ENCODE measurements around the gene MEFV. TPM values are rescaled to one million over a fixed set of nuclear protein-coding genes. Genes with fewer than 3 reads are reported as not detected.

MEFV gene
- total and polyA plus RNA-seq, 2 of the 13 experiments (the other 11 are each of a cell fraction or from before 2014, with no cell fraction given) = 0.22 TPM; not detected in 1

DNA sequence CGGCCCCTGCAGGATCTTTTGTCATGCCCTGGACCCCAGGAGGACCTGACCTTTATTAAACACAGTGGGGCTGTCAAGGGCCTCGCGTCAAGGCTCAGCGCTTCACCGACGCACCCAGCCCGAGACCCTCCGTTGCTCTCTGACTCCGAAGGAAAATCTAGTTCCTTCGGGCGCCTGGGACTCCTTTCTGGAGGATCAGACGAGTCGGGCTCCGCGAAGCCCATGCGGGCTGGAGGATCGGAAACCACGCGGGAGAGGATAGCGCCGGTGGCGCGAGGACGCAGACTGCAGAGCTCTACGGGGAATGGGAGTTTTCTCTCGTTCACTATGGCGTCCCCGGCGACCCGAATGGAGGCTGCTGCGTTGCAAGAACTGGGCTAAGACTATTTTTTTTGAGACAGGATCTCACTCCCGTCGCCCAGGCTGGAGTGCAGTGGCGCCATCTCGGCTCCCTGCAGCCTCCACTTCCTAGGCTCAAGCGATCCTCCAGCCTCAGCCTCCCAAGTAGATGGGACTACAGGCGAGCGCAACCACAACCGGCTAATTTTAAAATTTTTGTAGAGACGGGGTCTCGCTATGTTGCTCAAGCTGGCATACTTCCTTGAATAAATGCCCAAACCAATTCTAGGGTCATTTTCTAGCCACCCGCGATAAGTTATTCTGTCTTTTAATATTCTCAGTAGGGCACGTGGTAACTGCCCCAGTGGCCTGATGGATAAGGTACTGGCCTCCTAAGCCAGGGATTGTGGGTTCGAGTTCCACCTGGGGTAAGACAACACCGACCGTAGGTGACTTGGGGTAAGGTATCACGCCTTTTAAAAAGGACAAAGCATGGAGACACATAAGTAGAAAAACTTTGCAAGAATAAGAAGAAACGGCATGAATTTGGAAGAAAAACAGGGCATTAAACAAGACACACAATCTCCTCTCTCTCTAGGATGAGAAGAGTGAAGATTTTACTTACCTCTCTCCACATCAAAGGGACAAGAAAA, 62.9 kb downstream of the MEFV start (continued):
- TF ChIP-seq, protein P1, sequence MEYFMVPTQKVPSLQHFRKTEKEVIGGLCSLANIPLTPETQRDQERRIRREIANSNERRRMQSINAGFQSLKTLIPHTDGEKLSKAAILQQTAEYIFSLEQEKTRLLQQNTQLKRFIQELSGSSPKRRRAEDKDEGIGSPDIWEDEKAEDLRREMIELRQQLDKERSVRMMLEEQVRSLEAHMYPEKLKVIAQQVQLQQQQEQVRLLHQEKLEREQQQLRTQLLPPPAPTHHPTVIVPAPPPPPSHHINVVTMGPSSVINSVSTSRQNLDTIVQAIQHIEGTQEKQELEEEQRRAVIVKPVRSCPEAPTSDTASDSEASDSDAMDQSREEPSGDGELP (IDR thresholded peaks at IDR 0.05; ENCODE audit: borderline replicate concordance, low read depth) = no peak
- TF ChIP-seq REST (IDR thresholded peaks at IDR 0.05; ENCODE audit: borderline replicate concordance in 1 of 2, low read depth in 1 of 2, low read length in 2 of 2) = no peak
- TF ChIP-seq ZNF567 (CRISPR knock-in tag; IDR thresholded peaks at IDR 0.05; ENCODE audit: borderline replicate concordance) = no peak
- TF ChIP-seq, protein P2, sequence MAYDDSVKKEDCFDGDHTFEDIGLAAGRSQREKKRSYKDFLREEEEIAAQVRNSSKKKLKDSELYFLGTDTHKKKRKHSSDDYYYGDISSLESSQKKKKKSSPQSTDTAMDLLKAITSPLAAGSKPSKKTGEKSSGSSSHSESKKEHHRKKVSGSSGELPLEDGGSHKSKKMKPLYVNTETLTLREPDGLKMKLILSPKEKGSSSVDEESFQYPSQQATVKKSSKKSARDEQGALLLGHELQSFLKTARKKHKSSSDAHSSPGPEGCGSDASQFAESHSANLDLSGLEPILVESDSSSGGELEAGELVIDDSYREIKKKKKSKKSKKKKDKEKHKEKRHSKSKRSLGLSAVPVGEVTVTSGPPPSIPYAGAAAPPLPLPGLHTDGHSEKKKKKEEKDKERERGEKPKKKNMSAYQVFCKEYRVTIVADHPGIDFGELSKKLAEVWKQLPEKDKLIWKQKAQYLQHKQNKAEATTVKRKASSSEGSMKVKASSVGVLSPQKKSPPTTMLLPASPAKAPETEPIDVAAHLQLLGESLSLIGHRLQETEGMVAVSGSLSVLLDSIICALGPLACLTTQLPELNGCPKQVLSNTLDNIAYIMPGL (CRISPR knock-in tag; IDR thresholded peaks at IDR 0.05; ENCODE audit: borderline replicate concordance in 1 of 2, low read depth in 1 of 2) = peak; percentile 56 to 58; a peak in 3 of 4 replicates
- TF ChIP-seq, protein P3, sequence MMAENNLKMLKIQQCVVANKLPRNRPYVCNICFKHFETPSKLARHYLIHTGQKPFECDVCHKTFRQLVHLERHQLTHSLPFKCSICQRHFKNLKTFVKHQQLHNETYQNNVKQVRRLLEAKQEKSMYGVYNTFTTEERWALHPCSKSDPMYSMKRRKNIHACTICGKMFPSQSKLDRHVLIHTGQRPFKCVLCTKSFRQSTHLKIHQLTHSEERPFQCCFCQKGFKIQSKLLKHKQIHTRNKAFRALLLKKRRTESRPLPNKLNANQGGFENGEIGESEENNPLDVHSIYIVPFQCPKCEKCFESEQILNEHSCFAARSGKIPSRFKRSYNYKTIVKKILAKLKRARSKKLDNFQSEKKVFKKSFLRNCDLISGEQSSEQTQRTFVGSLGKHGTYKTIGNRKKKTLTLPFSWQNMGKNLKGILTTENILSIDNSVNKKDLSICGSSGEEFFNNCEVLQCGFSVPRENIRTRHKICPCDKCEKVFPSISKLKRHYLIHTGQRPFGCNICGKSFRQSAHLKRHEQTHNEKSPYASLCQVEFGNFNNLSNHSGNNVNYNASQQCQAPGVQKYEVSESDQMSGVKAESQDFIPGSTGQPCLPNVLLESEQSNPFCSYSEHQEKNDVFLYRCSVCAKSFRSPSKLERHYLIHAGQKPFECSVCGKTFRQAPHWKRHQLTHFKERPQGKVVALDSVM (CRISPR knock-in tag; IDR thresholded peaks at IDR 0.05) = peak; percentile 94
- TF ChIP-seq ZBTB7B (CRISPR knock-in tag; IDR thresholded peaks at IDR 0.05) = no peak
- no peak for TF ChIP-seq DMTF1 (CRISPR knock-in tag; IDR thresholded peaks at IDR 0.05)
- TF ChIP-seq ZNF121 (CRISPR knock-in tag; IDR thresholded peaks at IDR 0.05) = 0 out of 2 replicates have a peak, but pooled peaks have one; percentile 36
